Lower lobe of right lung (tissue), 2 donors: ENCODE results near the gene KIF16B. TPM values are rescaled to one million over a fixed set of nuclear protein-coding genes. Genes with fewer than 3 reads are reported as not detected.

ENCODE experiments used
- ATAC-seq, 2 donors: fragments of 200-7000 bp; cut with Tn5 transposase; one replicate each; pipeline ENCODE4 v1.9.1; 2020 to 2022; ENCODE audit warnings: mild to moderate bottlenecking in 2 of 2, moderate library complexity in 2 of 2
- DNase-seq: peaks from one replicate; pipeline ENCODE4 v3.0.0-alpha.2; 2020
- H3K27ac ChIP-seq: fragments of 200-600 bp; one replicate; pipeline ENCODE4 v1.8.0; 2022
- H3K27me3 ChIP-seq: fragments of 200-600 bp; one replicate; pipeline ENCODE4 v1.8.0; 2022; ENCODE audit warnings: low read depth
- H3K36me3 ChIP-seq: fragments of 200-600 bp; one replicate; pipeline ENCODE4 v1.8.0; 2022; ENCODE audit warnings: mild to moderate bottlenecking
- H3K4me1 ChIP-seq: fragments of 200-600 bp; one replicate; pipeline ENCODE4 v1.8.0; 2022
- H3K4me3 ChIP-seq: fragments of 200-600 bp; one replicate; pipeline ENCODE4 v1.8.0; 2022; ENCODE audit warnings: mild to moderate bottlenecking
- H3K9me3 ChIP-seq: fragments of 200-600 bp; one replicate; pipeline ENCODE4 v1.8.0; 2022
- intact Hi-C: fragments of 100-400 bp; cut with DNase I; formaldehyde crosslinking; loops from one replicate; pipeline ENCODE4 v1.11.0; 2022
- total RNA-seq: library from RNA; stranded (reverse); fragmentation: NEBNext Ultra II Directional; extraction: Animal tissue kit (Norgen Biotek cat#: 25700); gene quantifications from one replicate; pipeline ENCODE4 v1.2.1, GENCODE V29; 2021
- TF ChIP-seq, protein P1 (sequence below): fragments of 200-600 bp; IDR thresholded peaks from one replicate; pipeline ENCODE4 v1.8.0; 2022; ENCODE audit warnings: antibody characterized with exemption, mild to moderate bottlenecking
- donor health status: DM: no; HTN: yes; CAD: no; lungs with severe emphysema.

Gene KIF16B
- total RNA-seq, 1 donor from 2014 or later, result 25.1 TPM

DNA sequence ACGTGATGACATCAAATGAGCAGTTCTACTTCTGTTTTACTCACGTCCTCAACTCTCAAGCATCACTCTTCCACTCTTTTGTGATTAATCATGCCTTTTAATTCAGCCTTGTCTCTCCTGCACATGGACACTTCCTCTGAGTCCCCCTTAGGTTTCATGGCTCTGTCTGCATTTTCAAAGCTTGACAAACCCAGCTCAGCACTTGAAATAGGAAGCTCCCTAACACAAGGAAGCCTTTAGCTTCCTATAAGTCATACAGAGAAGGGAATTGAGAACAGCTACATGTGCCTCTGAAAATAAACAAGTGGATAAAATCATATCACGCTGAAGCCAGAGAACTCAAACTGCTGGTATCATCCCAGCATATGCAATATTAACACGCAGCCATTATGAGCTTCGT lies 21.2 kb downstream of the KIF16B start:
- H3K27me3 ChIP-seq, result no peaks in the 10 kb centered on the region
- no peaks in the 10 kb centered on the region for H3K9me3 ChIP-seq
- no peak overlapping the region for H3K4me3 ChIP-seq
- peaks cover 3% of the 10 kb centered on the region for H3K4me1 ChIP-seq
- ATAC-seq, result no peak
- intact Hi-C loops, result no loop called here
- no peak for DNase-seq
- no peaks in the 10 kb centered on the region for H3K36me3 ChIP-seq
- TF ChIP-seq, protein P1, sequence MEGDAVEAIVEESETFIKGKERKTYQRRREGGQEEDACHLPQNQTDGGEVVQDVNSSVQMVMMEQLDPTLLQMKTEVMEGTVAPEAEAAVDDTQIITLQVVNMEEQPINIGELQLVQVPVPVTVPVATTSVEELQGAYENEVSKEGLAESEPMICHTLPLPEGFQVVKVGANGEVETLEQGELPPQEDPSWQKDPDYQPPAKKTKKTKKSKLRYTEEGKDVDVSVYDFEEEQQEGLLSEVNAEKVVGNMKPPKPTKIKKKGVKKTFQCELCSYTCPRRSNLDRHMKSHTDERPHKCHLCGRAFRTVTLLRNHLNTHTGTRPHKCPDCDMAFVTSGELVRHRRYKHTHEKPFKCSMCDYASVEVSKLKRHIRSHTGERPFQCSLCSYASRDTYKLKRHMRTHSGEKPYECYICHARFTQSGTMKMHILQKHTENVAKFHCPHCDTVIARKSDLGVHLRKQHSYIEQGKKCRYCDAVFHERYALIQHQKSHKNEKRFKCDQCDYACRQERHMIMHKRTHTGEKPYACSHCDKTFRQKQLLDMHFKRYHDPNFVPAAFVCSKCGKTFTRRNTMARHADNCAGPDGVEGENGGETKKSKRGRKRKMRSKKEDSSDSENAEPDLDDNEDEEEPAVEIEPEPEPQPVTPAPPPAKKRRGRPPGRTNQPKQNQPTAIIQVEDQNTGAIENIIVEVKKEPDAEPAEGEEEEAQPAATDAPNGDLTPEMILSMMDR, result no peak
- no peak overlapping the region for H3K27ac ChIP-seq

DNA sequence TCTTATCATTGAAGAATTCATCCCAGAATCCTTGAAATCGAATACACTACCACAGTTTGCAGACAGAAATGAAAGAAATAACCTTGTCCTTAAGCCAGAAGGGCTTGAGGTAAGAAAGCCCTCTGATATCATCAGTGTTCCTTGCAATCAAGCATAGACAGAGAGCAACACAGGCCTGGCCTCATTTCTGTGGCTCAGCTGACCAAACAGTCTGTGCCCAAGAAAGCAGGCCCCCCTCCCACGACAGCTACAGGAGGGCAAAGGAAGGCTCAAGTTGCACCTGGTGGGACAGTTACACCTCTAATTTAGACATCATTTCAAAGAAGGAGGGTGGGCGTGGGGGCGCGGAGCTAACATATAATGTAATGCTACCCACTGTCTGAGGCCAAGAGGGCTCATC lies 21.6 kb downstream of the KIF16B start:
- no peak for DNase-seq
- intact Hi-C loops, result no loop called here
- ATAC-seq, result no peak
- Histone ChIP-seq H3K4me1 (peaks cover 3% of the 10 kb centered on the region), H3K4me3 (no peak overlapping the region), H3K9me3 (no peaks in the 10 kb centered on the region), H3K27me3 (no peaks in the 10 kb centered on the region), H3K27ac (no peak overlapping the region), H3K36me3 (no peaks in the 10 kb centered on the region)
- TF ChIP-seq, protein P1, result no peak

DNA sequence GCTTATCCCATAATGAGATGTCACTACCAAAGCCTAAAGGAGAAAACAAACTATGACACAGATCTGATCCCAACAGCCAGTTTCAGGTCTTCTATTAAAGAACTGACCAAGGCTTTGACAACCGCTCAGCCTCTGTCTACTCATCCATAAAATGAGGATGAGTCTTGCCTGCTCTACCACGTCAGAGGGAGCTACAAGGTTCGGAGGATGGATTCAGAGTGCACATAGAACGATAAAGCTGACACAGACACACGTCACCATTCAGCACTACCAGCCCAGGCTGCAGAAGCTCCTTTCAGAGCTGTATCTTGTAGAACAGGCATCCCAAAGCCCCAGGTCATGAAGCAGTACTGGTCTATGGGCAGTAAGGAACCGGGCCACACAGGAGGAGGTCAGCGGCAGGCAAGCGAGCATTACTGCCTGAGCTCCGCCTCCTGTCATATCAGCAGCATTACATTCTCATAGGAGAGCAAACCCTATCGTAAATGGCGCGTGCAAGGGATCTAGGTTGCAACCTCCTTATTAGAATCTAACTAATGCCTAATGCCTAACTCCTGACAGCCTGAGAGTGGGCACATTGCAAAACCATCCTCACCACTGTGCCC lies 25.1 kb downstream of the KIF16B start:
- intact Hi-C loops, result no loop called here

DNA sequence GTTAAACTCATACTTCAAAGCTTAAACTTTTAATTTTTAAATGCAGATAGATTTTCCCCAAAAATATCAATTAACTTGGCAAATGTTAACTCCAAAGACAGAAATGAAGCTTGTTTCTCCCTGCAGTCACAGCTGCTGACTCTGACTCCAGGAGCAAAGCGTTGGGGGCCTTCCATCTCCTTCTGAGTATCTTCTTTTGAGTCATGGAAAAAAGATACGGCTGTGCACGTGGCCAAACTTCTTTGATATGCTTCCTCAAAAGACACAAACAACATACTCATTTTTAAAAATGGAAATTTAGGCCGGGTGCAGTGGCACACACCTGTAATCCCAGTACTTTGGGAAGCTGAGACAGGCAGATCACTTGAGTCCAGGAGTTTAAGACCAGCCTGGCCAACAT lies 28.3 kb downstream of the KIF16B start:
- no peak overlapping the region for H3K27ac ChIP-seq
- no peaks in the 10 kb centered on the region for H3K4me1 ChIP-seq
- no peaks in the 10 kb centered on the region for H3K27me3 ChIP-seq
- intact Hi-C loops, result no loop called here
- DNase-seq, result no peak
- TF ChIP-seq, protein P1, result no peak
- no peak overlapping the region for H3K4me3 ChIP-seq
- H3K9me3 ChIP-seq, result no peaks in the 10 kb centered on the region
- H3K36me3 ChIP-seq, result no peaks in the 10 kb centered on the region
- ATAC-seq, result no peak

More for the DNA sequence above, 25.1 kb downstream of the KIF16B start:
- Histone ChIP-seq H3K4me1 (no peaks in the 10 kb centered on the region), H3K9me3 (no peaks in the 10 kb centered on the region), H3K27me3 (no peaks in the 10 kb centered on the region), H3K4me3 (no peak overlapping the region), H3K36me3 (no peaks in the 10 kb centered on the region), H3K27ac (no peak overlapping the region)
- TF ChIP-seq, protein P1, result no peak
- ATAC-seq (no peak), DNase-seq (no peak)

DNA sequence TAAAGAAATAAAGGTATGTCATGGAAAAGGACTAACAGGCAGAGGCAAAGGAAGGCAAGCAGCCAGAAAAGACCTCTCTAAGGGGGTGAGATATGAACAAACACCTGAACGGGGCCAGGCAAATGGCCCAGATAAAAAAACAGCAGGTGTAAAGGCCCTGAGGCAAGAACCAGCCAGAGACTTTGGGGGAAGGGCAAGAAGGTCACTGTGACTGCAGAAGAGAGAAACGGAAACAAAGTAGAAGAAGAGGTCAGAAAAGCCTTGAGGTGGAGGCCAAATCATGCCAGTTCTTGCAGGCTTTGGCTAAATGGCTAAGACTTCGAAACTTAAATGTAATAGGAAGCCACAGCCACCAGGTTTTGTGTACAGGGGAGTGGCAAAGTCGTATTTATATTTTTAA lies 30.8 kb downstream of the KIF16B start:
- H3K36me3 ChIP-seq, result no peaks in the 10 kb centered on the region
- ATAC-seq (no peak), DNase-seq (no peak)
- intact Hi-C loops, result no loop called here
- TF ChIP-seq, protein P1, result no peak
- no peaks in the 10 kb centered on the region for H3K27me3 ChIP-seq
- H3K9me3 ChIP-seq, result no peaks in the 10 kb centered on the region
- no peak overlapping the region for H3K27ac ChIP-seq
- H3K4me3 ChIP-seq, result no peak overlapping the region
- H3K4me1 ChIP-seq, result no peaks in the 10 kb centered on the region

DNA sequence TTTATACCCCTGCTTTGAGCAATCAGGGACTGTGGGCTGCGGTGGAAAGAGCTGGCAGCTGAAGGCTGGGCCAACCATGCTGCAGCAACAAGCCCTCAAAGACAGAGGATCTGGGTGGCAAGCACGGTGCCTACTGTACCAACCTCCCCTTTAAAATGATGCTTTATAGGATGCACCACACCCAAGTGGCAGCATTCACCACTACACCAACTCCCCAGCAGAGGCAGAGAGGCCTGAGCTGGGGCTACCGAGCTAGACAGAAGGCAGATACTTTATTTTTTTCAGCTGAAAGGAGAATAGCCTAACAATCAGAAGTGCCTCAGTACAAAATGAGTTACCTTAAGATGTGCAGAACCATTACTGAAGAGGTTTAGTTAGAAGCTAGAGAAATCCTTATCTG lies 31.4 kb downstream of the KIF16B start:
- Histone ChIP-seq H3K27me3 (no peaks in the 10 kb centered on the region), H3K4me1 (no peaks in the 10 kb centered on the region), H3K27ac (no peak overlapping the region), H3K9me3 (no peaks in the 10 kb centered on the region), H3K4me3 (no peak overlapping the region), H3K36me3 (no peaks in the 10 kb centered on the region)
- TF ChIP-seq, protein P1, result no peak
- DNase-seq (no peak), ATAC-seq (no peak)
- intact Hi-C loops, result no loop called here
